SK-N-SH treated with all-trans-retinoic acid at 6 μM for 48 hours (cell line): ENCODE measurements around the gene VPS37C.

ENCODE experiments used
- ATAC-seq: fragments of 200-7000 bp; cut with Tn5 transposase; 3 replicates; pipeline ENCODE4 v1.9.1; 2020; ENCODE audit warnings: mild to moderate bottlenecking, moderate library complexity
- ARNTL ChIP-seq: fragments of 450-650 bp; formaldehyde crosslinking; IDR thresholded peaks from 2 replicates; pipeline ENCODE4 v1.5.0; 2020; ENCODE audit warnings: low read depth, mild to moderate bottlenecking, moderate library complexity, borderline replicate concordance
- CREB5 ChIP-seq: fragments of 250-450 bp; sonication (Bioruptor Pico); IDR thresholded peaks from 2 replicates; pipeline ENCODE4 v1.5.1; 2020; ENCODE audit warnings: low read depth, mild to moderate bottlenecking, moderate library complexity
- ESRRG ChIP-seq: fragments of 250-450 bp; sonication (Bioruptor Pico); IDR thresholded peaks from 2 replicates; pipeline ENCODE4 v1.6.1; 2021; ENCODE audit warnings: mild to moderate bottlenecking
- GLIS3 ChIP-seq: fragments of 250-450 bp; sonication (Bioruptor Pico); IDR thresholded peaks from 2 replicates; pipeline ENCODE4 v1.5.0; 2020; ENCODE audit warnings: mild to moderate bottlenecking, moderate library complexity
- ISL1 ChIP-seq: fragments of 250-450 bp; sonication (Bioruptor Pico); IDR thresholded peaks from 2 replicates; pipeline ENCODE4 v2.1.2; 2022; ENCODE audit warnings: mild to moderate bottlenecking, moderate library complexity
- OSR1 ChIP-seq: fragments of 250-450 bp; sonication (Bioruptor Pico); IDR thresholded peaks from 2 replicates; pipeline ENCODE4 v1.8.0; 2022; ENCODE audit warnings: moderate library complexity, mild to moderate bottlenecking, inconsistent platforms
- PATZ1 ChIP-seq: fragments of 250-450 bp; sonication (Bioruptor Pico); IDR thresholded peaks from 2 replicates; pipeline ENCODE4 v1.8.0; 2020; ENCODE audit warnings: mild to moderate bottlenecking, moderate library complexity, borderline replicate concordance
- PPARA ChIP-seq: fragments of 250-450 bp; sonication (Bioruptor Pico); IDR thresholded peaks from 2 replicates; pipeline ENCODE4 v1.5.0; 2020; ENCODE audit warnings: mild to moderate bottlenecking, borderline replicate concordance
- RARB ChIP-seq: fragments of 250-450 bp; sonication (Bioruptor Pico); IDR thresholded peaks from 2 replicates; pipeline ENCODE4 v1.8.0; 2021; ENCODE audit warnings: mild to moderate bottlenecking, moderate library complexity
- TCF4 ChIP-seq: fragments of 250-450 bp; sonication (Bioruptor Pico); IDR thresholded peaks from 2 replicates; pipeline ENCODE4 v1.8.0; 2021; ENCODE audit warnings: mild to moderate bottlenecking, moderate library complexity, borderline replicate concordance
- ZFP3 ChIP-seq: fragments of 250-450 bp; sonication (Bioruptor Pico); IDR thresholded peaks from 2 replicates; pipeline ENCODE4 v1.5.0; 2020; ENCODE audit warnings: mild to moderate bottlenecking, moderate library complexity
- ZFP30 ChIP-seq: fragments of 450-650 bp; formaldehyde crosslinking; IDR thresholded peaks from 2 replicates; pipeline ENCODE4 v1.5.0; 2022; ENCODE audit warnings: mild to moderate bottlenecking, moderate library complexity
- ZNF565 ChIP-seq: fragments of 450-650 bp; formaldehyde crosslinking; conservative IDR thresholded peaks from 2 replicates; pipeline ENCODE4 v1.5.0; 2020; ENCODE audit warnings: low read depth, mild to moderate bottlenecking, moderate library complexity
- ZNF70 ChIP-seq: fragments of 450-650 bp; formaldehyde crosslinking; IDR thresholded peaks from 2 replicates; pipeline ENCODE4 v1.5.0; 2020; ENCODE audit warnings: mild to moderate bottlenecking, moderate library complexity

The VPS37C gene

DNA sequence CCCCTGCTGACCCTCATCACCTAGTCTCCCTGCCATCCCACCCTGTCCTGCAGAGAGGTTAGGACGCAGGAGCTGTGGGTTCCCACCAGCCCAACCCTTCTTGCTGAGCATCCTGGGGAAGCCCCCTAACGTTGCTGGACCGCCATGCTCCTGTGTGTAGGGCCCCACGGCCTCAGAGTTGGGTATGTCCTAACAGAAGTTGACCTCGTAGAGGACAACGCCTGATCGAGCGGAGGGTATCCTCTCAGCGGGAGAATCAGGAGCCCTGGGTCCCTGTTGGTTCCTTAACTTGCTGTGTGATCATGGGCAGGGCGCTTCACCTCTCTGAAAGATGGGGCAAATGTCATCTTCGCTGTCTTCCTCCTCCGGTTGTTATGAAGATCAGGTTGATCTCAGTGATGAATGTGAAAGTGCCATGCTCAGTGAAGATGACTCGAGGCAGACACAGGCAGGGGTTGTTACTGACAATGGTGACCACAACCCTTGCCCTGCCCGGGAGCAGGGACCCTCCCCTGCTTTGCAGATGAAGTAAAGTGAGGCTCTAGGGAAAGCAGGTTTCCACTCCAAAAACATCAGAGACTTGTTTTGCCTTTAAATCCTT is 78.2 kb downstream of the VPS37C start (continued):
- TF ChIP-seq CREB5 (no peak), ZNF565 (CRISPR knock-in tag) (no peak)

GRCh38 chr11:61082062-61082870 is 79.0 kb downstream of the VPS37C start:
- TF ChIP-seq GLIS3 (CRISPR knock-in tag): no peak
- TF ChIP-seq RARB (CRISPR knock-in tag): no peak
- no peak for TF ChIP-seq ZFP3 (CRISPR knock-in tag)
- no peak for TF ChIP-seq ISL1 (CRISPR knock-in tag)
- no peak for ATAC-seq

DNA sequence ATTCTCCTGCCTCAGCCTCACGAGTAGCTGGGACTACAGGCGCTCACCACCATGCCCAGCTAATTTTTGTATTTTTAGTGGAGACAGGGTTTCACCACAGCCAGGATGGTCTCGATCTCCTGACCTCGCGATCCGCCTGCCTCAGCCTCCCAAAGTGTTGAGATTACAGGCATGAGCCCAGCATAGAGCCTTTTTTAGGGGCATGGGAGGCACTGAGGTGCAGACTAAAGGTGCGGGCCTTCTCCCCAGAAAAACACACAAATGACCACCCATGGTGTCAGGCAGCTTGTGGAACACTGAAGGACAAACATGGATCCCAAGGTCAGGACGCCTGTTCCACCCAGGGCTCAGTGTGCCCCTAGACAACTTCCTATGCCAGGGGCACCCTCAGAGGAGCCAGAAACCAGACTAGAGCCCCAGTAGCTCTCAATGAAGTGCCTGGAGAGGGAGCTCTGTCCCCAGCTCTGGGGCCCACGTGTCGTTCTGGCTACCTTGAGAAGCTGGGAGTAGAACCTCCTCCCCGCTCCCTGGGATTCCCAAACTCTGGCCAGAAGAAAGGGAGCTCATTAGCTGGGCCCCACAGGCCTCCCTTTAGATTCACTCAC is 80.1 kb downstream of the VPS37C start:
- no peak for ATAC-seq

GRCh38 chr11:61080526-61080925 is 80.7 kb downstream of the VPS37C start:
- no peak for ATAC-seq
- no peak for TF ChIP-seq OSR1 (CRISPR knock-in tag)
- no peak for TF ChIP-seq ZNF70 (CRISPR knock-in tag)
- no peak for TF ChIP-seq ARNTL

More for the DNA sequence above, 80.1 kb downstream of the VPS37C start:
- no peak for TF ChIP-seq CREB5
- no peak for TF ChIP-seq ZFP30 (CRISPR knock-in tag)
- no peak for TF ChIP-seq ESRRG (CRISPR knock-in tag)
- no peak for TF ChIP-seq ARNTL
- TF ChIP-seq PATZ1 (CRISPR knock-in tag): no peak
- TF ChIP-seq TCF4: no peak
- no peak for TF ChIP-seq PPARA (CRISPR knock-in tag)
- TF ChIP-seq ZNF70 (CRISPR knock-in tag): no peak
